ENCODE data around the gene IGF2BP2. TPM values are rescaled to one million over a fixed set of nuclear protein-coding genes. Genes with fewer than 3 reads are reported as not detected.
"Not testable (repeated sequence)": the region's sequence is repeated elsewhere in the genome, so short reads cannot be mapped to it uniquely, and the experiment has no call there.

IGF2BP2 gene
- polyA plus RNA-seq, 1 experiment: 9.9 TPM

- ChIA-PET CTCF (interaction anchor here (0.9 to 6.4 kb wide), 4 partner anchors 9 to 153 kb away, joined by 3 to 35 read pairs (median 6); no protein-coding TSS in a partner anchor), POLR2A (interaction anchor here (0.6 to 1.0 kb wide), 3 partner anchors 11 to 975 kb away, joined by 3 to 9 read pairs (median 8); no protein-coding TSS in a partner anchor)
- Histone ChIP-seq H3K4me3 (ENCODE audit: low read depth, low read length) (no peak overlapping the region), H3K27me3 (ENCODE audit: control insufficient read depth, insufficient read depth, low read length) (no peaks in the 10 kb centered on the region), H3K9me3 (ENCODE audit: control insufficient read depth, insufficient read depth, low read length) (no peaks in the 10 kb centered on the region), H3K27ac (ENCODE audit: low read depth, low read length) (no peak overlapping the region)
- DNase-seq (ENCODE audit: low read depth, low spot score): no peak
- TF ChIP-seq CTCF (IDR thresholded peaks at IDR 0.05; ENCODE audit: low read depth, low read length): no peak
Measured at GRCh38 chr3:185789891-185790830, 34.7 kb downstream of the IGF2BP2 start.

GRCh38 chr3:185789134-185789533 lies 35.7 kb downstream of the IGF2BP2 start:
- no peak overlapping the region for H3K4me3 ChIP-seq (ENCODE audit: low read depth, low read length)
- H3K9me3 ChIP-seq (ENCODE audit: control insufficient read depth, insufficient read depth, low read length): no peaks in the 10 kb centered on the region
- no peak overlapping the region for H3K27ac ChIP-seq (ENCODE audit: low read depth, low read length)
- H3K27me3 ChIP-seq (ENCODE audit: control insufficient read depth, insufficient read depth, low read length): no peaks in the 10 kb centered on the region
- no peak for TF ChIP-seq CTCF (IDR thresholded peaks at IDR 0.05; ENCODE audit: low read depth, low read length)
- ChIA-PET POLR2A (interaction anchor here (0.6 kb wide), 2 partner anchors 15 to 108 kb away, joined by 3 to 9 read pairs; no protein-coding TSS in a partner anchor), CTCF (interaction anchor here (0.7 to 6.4 kb wide), 2 partner anchors 20 to 194 kb away, joined by 9 to 35 read pairs; no protein-coding TSS in a partner anchor)
- DNase-seq (ENCODE audit: low read depth, low spot score): no peak

GRCh38 chr3:185788292-185788691 lies 36.5 kb downstream of the IGF2BP2 start:
- ChIA-PET CTCF (interaction anchor here (6.4 kb wide), 1 partner anchor 20 kb away, joined by 35 read pairs; no protein-coding TSS in a partner anchor), POLR2A (no interaction called here)
- no peak for DNase-seq (ENCODE audit: low read depth, low spot score)
- no peaks in the 10 kb centered on the region for H3K9me3 ChIP-seq (ENCODE audit: control insufficient read depth, insufficient read depth, low read length)
- H3K4me3 ChIP-seq (ENCODE audit: low read depth, low read length): no peak overlapping the region
- H3K27me3 ChIP-seq (ENCODE audit: control insufficient read depth, insufficient read depth, low read length): no peaks in the 10 kb centered on the region
- TF ChIP-seq CTCF (IDR thresholded peaks at IDR 0.05; ENCODE audit: low read depth, low read length): no peak
- no peak overlapping the region for H3K27ac ChIP-seq (ENCODE audit: low read depth, low read length)

GRCh38 chr3:185786956-185787877 lies 37.6 kb downstream of the IGF2BP2 start:
- Histone ChIP-seq H3K27ac (ENCODE audit: low read depth, low read length) (no peak overlapping the region), H3K27me3 (ENCODE audit: control insufficient read depth, insufficient read depth, low read length) (no peaks in the 10 kb centered on the region), H3K4me3 (ENCODE audit: low read depth, low read length) (no peak overlapping the region), H3K9me3 (ENCODE audit: control insufficient read depth, insufficient read depth, low read length) (no peaks in the 10 kb centered on the region)
- ChIA-PET POLR2A (no interaction called here), CTCF (interaction anchor here (0.6 to 6.4 kb wide), 3 partner anchors 13 to 117 kb away, joined by 3 to 35 read pairs (median 4); no protein-coding TSS in a partner anchor)
- no peak for TF ChIP-seq CTCF (IDR thresholded peaks at IDR 0.05; ENCODE audit: low read depth, low read length)
- DNase-seq (ENCODE audit: low read depth, low spot score): no peak

GRCh38 chr3:185786258-185786657 lies 38.6 kb downstream of the IGF2BP2 start:
- H3K27ac ChIP-seq (ENCODE audit: low read depth, low read length); POLR2A ChIA-PET; H3K27me3 ChIP-seq (ENCODE audit: control insufficient read depth, insufficient read depth, low read length); H3K9me3 ChIP-seq (ENCODE audit: control insufficient read depth, insufficient read depth, low read length); DNase-seq (ENCODE audit: low read depth, low spot score); H3K4me3 ChIP-seq (ENCODE audit: low read depth, low read length): not testable (repeated sequence)
- CTCF ChIA-PET: interaction anchor here (6.4 kb wide), 1 partner anchor 18 kb away, joined by 35 read pairs; no protein-coding TSS in a partner anchor

Measured in AG04450 (cell line).